HepG2 (cell line): ENCODE results near the gene SH3PXD2A.

Experiments
- CTCF ChIP-seq: sonication (generic); formaldehyde crosslinking; IDR thresholded peaks from 2 replicates; pipeline ENCODE4 v1.5.0; 2020; ENCODE audit warnings: mild to moderate bottlenecking, missing genetic modification reagents, moderate library complexity
- TF ChIP-seq, protein P1 (sequence below): sonication (generic); formaldehyde crosslinking; IDR thresholded peaks from 2 replicates; pipeline ENCODE4 v1.8.0; 2022; ENCODE audit warnings: missing genetic modification reagents, mild to moderate bottlenecking, moderate library complexity, borderline replicate concordance

DNA sequence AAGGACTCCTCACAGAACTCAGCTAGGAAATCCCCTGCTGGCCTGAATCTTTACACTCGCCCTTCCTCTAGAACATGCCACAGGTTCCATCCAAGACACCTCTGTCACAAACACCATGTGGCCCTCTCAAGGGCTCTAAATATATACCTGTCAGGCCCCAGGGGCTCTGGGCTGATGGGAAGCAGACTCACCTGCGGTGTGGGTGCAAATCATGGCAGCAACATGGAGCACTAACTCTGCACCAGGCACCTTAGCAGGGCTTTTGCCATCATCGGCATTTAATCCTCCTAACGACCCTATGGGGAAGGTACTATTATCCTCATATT, 17.3 kb downstream of the SH3PXD2A start:
- TF ChIP-seq, protein P1, sequence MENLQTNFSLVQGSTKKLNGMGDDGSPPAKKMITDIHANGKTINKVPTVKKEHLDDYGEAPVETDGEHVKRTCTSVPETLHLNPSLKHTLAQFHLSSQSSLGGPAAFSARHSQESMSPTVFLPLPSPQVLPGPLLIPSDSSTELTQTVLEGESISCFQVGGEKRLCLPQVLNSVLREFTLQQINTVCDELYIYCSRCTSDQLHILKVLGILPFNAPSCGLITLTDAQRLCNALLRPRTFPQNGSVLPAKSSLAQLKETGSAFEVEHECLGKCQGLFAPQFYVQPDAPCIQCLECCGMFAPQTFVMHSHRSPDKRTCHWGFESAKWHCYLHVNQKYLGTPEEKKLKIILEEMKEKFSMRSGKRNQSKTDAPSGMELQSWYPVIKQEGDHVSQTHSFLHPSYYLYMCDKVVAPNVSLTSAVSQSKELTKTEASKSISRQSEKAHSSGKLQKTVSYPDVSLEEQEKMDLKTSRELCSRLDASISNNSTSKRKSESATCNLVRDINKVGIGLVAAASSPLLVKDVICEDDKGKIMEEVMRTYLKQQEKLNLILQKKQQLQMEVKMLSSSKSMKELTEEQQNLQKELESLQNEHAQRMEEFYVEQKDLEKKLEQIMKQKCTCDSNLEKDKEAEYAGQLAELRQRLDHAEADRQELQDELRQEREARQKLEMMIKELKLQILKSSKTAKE (CRISPR knock-in tag) = no peak
- TF ChIP-seq CTCF (CRISPR knock-in tag) = no peak
